Panc1 (cell line): ENCODE data around the gene KPNA4. TPM values are rescaled to one million over a fixed set of nuclear protein-coding genes. Genes with fewer than 3 reads are reported as not detected.

ENCODE experiments used
- ATAC-seq: fragments of 200-7000 bp; cut with Tn5 transposase; 2 replicates; pipeline ENCODE4 v1.9.1; 2020; ENCODE audit warnings: mild to moderate bottlenecking, moderate library complexity
- BruUV-seq: library from RNA; stranded (reverse); fragments of 400-500 nt; replicated peaks from 2 replicates; lab custom pipeline; 2021; lab: Mats Ljungman, UMichigan
- CTCF ChIA-PET: fragments of 300-600 bp; sonication (Branson Sonifier 250); formaldehyde crosslinking; loops from one replicate; lab custom pipeline; 2022; ENCODE audit warnings: antibody characterized with exemption; lab: Charles Lee
- POLR2A ChIA-PET: fragments of 300-600 bp; sonication (Branson Sonifier 250); formaldehyde crosslinking; loops from one replicate; lab custom pipeline; 2022; ENCODE audit warnings: antibody characterized with exemption; lab: Charles Lee
- DNase-seq: peaks from one replicate; pipeline ENCODE4 v3.0.0-alpha.2; 2010; ENCODE audit warnings: low read depth, low spot score
- H3K27ac ChIP-seq: 2 replicates; pipeline ENCODE4 v1.5.1; 2011; ENCODE audit warnings: mild to moderate bottlenecking, low read length, inconsistent platforms
- H3K27me3 ChIP-seq: fragments of 200-500 bp; sonication (Bioruptor generic); 2 replicates; pipeline ENCODE4 v1.6.0; 2014; ENCODE audit warnings: low read length, inconsistent platforms; ENCODE audit not compliant: control insufficient read depth, insufficient read depth
- H3K36me3 ChIP-seq: fragments of 200-500 bp; sonication (Bioruptor generic); 2 replicates; pipeline ENCODE4 v1.5.1; 2014; ENCODE audit warnings: inconsistent platforms, mild to moderate bottlenecking, low read length, moderate library complexity; ENCODE audit not compliant: control insufficient read depth, insufficient read depth
- H3K4me1 ChIP-seq: 2 replicates; pipeline ENCODE4 v1.5.1; 2011; ENCODE audit warnings: inconsistent platforms, mild to moderate bottlenecking, low read length, moderate library complexity; ENCODE audit not compliant: control insufficient read depth, insufficient read depth
- H3K4me3 ChIP-seq, 2 experiments: 2 replicates each; pipeline ENCODE4 v1.5.1; 2011 to 2012; ENCODE audit warnings: low read depth in 2 of 2, low read length in 2 of 2, mild to moderate bottlenecking in 2 of 2, inconsistent platforms in 1 of 2, moderate library complexity in 1 of 2
- H3K9me3 ChIP-seq: fragments of 200-500 bp; sonication (Bioruptor generic); 2 replicates; pipeline ENCODE4 v1.5.1; 2014; ENCODE audit warnings: low read depth, mild to moderate bottlenecking, inconsistent platforms, low read length, moderate library complexity; ENCODE audit not compliant: control insufficient read depth, insufficient read depth
- POLR2AphosphoS5 ChIP-seq: IDR thresholded peaks from 2 replicates; pipeline ENCODE4 v1.6.1; 2012; ENCODE audit warnings: mild to moderate bottlenecking, low read depth, low read length, moderate library complexity
- REST ChIP-seq, 2 experiments: IDR thresholded peaks; 2 replicates each; pipeline ENCODE4 v1.6.1; 2011 to 2012; ENCODE audit warnings: low read depth in 2 of 2, control low read depth in 1 of 2, low read length in 1 of 2, mild to moderate bottlenecking in 1 of 2, moderate library complexity in 1 of 2; ENCODE audit not compliant: insufficient read depth in 1 of 2
- SIN3A ChIP-seq: IDR thresholded peaks from 2 replicates; pipeline ENCODE4 v1.6.1; 2012; ENCODE audit warnings: low read depth, mild to moderate bottlenecking, low read length, moderate library complexity, borderline replicate concordance; ENCODE audit not compliant: insufficient read depth
- TCF7L2 ChIP-seq: IDR thresholded peaks from 2 replicates; pipeline ENCODE4 v1.6.1; 2011; ENCODE audit warnings: mild to moderate bottlenecking, low read depth, low read length, inconsistent platforms
- in situ Hi-C: cut with HindIII; loops from 2 replicates; pipeline ENCODE4 v1.10.0; 2016; ENCODE audit warnings: low sequenced_read_pairs, low pct_unique_long_range_greater_than_20kb
- intact Hi-C: fragments of 100-400 bp; cut with micrococcal nuclease; formaldehyde crosslinking; loops from one replicate; pipeline ENCODE4 v1.10.0; 2022; ENCODE audit not compliant: unreplicated experiment
- total RNA-seq: library from RNA; stranded (reverse); gene quantifications from one replicate; pipeline ENCODE4 v1.2.1, GENCODE V29; 2021; ENCODE audit not compliant: unreplicated experiment
- TF ChIP-seq, protein P1 (sequence below): fragments of 450-650 bp; IDR thresholded peaks from 2 replicates; pipeline ENCODE4 v1.5.1; 2017; ENCODE audit warnings: mild to moderate bottlenecking

The KPNA4 gene
- total RNA-seq, 1 experiment from 2014 or later: 84.4 TPM

DNA sequence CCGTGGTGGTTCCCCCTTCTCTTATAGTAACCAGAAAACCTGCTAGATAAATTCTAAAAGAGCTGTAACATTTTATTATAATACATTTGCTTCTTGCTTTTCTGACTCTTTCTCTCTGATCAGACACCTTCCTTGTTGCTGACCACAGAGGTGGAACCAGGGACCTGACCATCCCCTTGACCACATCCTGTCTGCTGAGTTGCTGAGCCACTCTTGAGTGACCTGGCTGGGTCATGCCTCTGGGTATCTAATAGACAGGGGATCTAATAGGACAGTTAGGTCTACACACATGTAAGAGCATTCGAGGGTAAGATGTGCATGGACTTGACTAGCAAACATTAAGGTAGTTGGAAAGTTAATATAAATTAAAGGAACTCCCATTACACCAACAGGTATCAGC, 93.0 kb downstream of the KPNA4 start:
- intact Hi-C loops (no loop called here), in situ Hi-C loops (no loop called here)
- Histone ChIP-seq H3K4me3 (no peak overlapping the region), H3K27ac (no peak overlapping the region), H3K9me3 (no peaks in the 10 kb centered on the region), H3K36me3 (no peaks in the 10 kb centered on the region), H3K27me3 (no peaks in the 10 kb centered on the region; the same call in 1 of the 2 replicates), H3K4me1 (no peaks in the 10 kb centered on the region)
- DNase-seq (no peak), ATAC-seq (no peak)
- no TSS peak for BruUV-seq
- POLR2A ChIA-PET: interaction anchor here (0.6 kb wide), 1 partner anchor 24 kb away, joined by 4 read pairs; no protein-coding TSS in a partner anchor
- CTCF ChIA-PET: no interaction called here
- no peak for TF ChIP-seq TCF7L2

DNA sequence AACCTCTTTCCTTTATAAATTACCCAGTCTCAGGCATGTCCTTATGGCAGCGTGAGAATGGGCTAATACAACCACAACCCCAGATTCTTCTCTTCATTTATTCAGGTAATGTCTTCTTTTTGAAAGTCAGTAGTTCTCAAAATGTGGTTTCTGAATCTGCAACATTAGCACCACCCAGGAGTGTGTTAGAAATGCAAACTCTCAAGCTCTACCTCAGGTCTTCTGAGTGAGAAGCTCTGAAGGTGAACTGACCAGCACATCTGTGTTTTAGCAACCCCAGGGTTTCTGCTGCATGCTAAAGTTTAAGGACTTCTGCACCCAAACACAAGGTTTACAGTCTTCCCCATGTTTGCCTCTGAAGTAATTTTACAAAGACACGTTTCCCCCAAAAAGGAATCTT, 93.5 kb downstream of the KPNA4 start:
- CTCF ChIA-PET: no interaction called here
- BruUV-seq: no TSS peak
- Histone ChIP-seq H3K9me3 (no peaks in the 10 kb centered on the region), H3K36me3 (no peaks in the 10 kb centered on the region), H3K4me3 (no peak overlapping the region), H3K27me3 (no peaks in the 10 kb centered on the region; the same call in 1 of the 2 replicates), H3K4me1 (no peaks in the 10 kb centered on the region), H3K27ac (no peak overlapping the region)
- POLR2A ChIA-PET: interaction anchor here (0.6 kb wide), 1 partner anchor 23 kb away, joined by 4 read pairs; no protein-coding TSS in a partner anchor
- in situ Hi-C loops: no loop called here
- ATAC-seq (no peak), DNase-seq (no peak)
- TF ChIP-seq, protein P1, sequence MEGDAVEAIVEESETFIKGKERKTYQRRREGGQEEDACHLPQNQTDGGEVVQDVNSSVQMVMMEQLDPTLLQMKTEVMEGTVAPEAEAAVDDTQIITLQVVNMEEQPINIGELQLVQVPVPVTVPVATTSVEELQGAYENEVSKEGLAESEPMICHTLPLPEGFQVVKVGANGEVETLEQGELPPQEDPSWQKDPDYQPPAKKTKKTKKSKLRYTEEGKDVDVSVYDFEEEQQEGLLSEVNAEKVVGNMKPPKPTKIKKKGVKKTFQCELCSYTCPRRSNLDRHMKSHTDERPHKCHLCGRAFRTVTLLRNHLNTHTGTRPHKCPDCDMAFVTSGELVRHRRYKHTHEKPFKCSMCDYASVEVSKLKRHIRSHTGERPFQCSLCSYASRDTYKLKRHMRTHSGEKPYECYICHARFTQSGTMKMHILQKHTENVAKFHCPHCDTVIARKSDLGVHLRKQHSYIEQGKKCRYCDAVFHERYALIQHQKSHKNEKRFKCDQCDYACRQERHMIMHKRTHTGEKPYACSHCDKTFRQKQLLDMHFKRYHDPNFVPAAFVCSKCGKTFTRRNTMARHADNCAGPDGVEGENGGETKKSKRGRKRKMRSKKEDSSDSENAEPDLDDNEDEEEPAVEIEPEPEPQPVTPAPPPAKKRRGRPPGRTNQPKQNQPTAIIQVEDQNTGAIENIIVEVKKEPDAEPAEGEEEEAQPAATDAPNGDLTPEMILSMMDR: no peak
- TF ChIP-seq SIN3A (no peak), POLR2AphosphoS5 (no peak), TCF7L2 (no peak), REST (IDR thresholded peaks at IDR 0.05; ENCODE audit: insufficient read depth in 1 of 2, low read depth in 2 of 2, low read length in 1 of 2) (no peak)
- intact Hi-C loops: no loop called here

GRCh38 chr3:160470181-160470580, 95.2 kb downstream of the KPNA4 start:
- in situ Hi-C loops: no loop called here
- DNase-seq (no peak), ATAC-seq (no peak)
- Histone ChIP-seq H3K9me3 (no peaks in the 10 kb centered on the region), H3K36me3 (no peaks in the 10 kb centered on the region), H3K4me1 (no peaks in the 10 kb centered on the region), H3K27me3 (peaks cover 3% of the 10 kb centered on the region; the same call in 1 of the 2 replicates), H3K4me3 (no peak overlapping the region), H3K27ac (no peak overlapping the region)
- ChIA-PET CTCF (no interaction called here), POLR2A (no interaction called here)
- no peak for TF ChIP-seq POLR2AphosphoS5
- no peak for TF ChIP-seq REST (IDR thresholded peaks at IDR 0.05; ENCODE audit: insufficient read depth in 1 of 2, low read depth in 2 of 2, low read length in 1 of 2)
- no peak for TF ChIP-seq SIN3A
- TF ChIP-seq, protein P1: no peak
- no peak for TF ChIP-seq TCF7L2
- no TSS peak for BruUV-seq
- intact Hi-C loops: no loop called here
